HFFc6 (cell line): ENCODE results near the gene PNPLA5. TPM values are rescaled to one million over a fixed set of nuclear protein-coding genes. Genes with fewer than 3 reads are reported as not detected.
"Not testable (repeated sequence)": the region's sequence is repeated elsewhere in the genome, so short reads cannot be mapped to it uniquely, and the experiment has no call there.

Experiments used
- DNase-seq: peaks from one replicate; pipeline ENCODE4 v3.0.0-alpha.2; 2018
- H3K27ac Mint-ChIP-seq: 2 replicates; pipeline ENCODE4 v1.8.0; 2020; ENCODE audit warnings: mild to moderate bottlenecking, mixed read lengths
- H3K27me3 Mint-ChIP-seq: 2 replicates; pipeline ENCODE4 v1.8.0; 2021; ENCODE audit warnings: mild to moderate bottlenecking, moderate library complexity, mixed read lengths; ENCODE audit not compliant: insufficient read depth
- H3K36me3 Mint-ChIP-seq: 2 replicates; pipeline ENCODE4 v1.8.0; 2021; ENCODE audit warnings: low read depth, mixed read lengths
- H3K4me1 Mint-ChIP-seq: 2 replicates; pipeline ENCODE4 v1.8.0; 2020; ENCODE audit warnings: low read depth, mixed read lengths
- H3K4me3 Mint-ChIP-seq: 2 replicates; pipeline ENCODE4 v1.8.0; 2020; ENCODE audit warnings: mild to moderate bottlenecking, moderate library complexity, mixed read lengths
- H3K9me3 Mint-ChIP-seq: 2 replicates; pipeline ENCODE4 v1.8.0; 2020; ENCODE audit warnings: mild to moderate bottlenecking, mixed read lengths
- total RNA-seq, 6 experiments: library from RNA; stranded (reverse); fragmentation: NEBNext Ultra II Directional; extraction: Animal tissue kit (Norgen Biotek cat#: 25700); gene quantifications; 2 replicates in 1 of 6; 3 replicates in 5 of 6; pipeline ENCODE4 v1.2.3, GENCODE V29; 2021
- TF ChIP-seq, protein P1 (sequence below): fragments of 200-600 bp; sonication (generic); IDR thresholded peaks from 2 replicates; pipeline ENCODE4 v1.5.0; 2021; ENCODE audit warnings: antibody characterized with exemption, mild to moderate bottlenecking

The PNPLA5 gene
- total RNA-seq, 6 experiments from 2014 or later, result not detected

DNA sequence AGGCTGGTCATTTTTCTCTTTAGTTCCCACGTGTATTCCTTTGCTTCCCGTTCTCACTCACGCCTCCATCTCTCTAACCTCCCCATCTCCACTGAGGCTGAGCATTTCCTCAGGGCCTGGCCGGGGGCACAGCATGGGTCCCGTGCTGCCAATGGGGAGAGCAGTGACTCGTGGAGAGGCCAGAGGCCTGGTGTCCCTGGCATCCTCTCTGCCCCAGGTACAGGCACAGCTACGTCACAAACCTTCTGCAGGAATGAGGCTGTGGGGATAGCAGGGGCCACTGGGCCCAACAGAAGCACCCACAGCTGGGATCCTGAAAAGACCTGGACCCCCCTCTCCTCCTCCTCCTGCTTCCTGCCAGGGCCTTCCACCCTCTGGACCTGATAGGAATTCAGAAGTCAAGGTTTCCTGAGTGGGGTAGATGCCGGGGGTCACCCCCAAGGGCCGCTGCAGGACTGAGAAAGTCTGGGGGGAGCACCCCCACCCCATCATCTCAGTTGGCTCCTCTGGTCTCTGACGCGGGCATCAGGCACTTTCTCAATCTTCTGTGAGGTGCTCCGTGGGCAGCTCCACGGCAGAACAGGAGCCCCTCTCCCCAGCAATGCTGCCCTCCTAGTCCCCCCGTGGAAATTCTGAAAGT, 11.8 kb downstream of the PNPLA5 start:
- peaks cover 21% of the 10 kb centered on the region for H3K27me3 Mint-ChIP-seq
- 0 out of 2 replicates have a peak, but pooled peaks cover 5% of the 10 kb centered on the region for H3K4me1 Mint-ChIP-seq

DNA sequence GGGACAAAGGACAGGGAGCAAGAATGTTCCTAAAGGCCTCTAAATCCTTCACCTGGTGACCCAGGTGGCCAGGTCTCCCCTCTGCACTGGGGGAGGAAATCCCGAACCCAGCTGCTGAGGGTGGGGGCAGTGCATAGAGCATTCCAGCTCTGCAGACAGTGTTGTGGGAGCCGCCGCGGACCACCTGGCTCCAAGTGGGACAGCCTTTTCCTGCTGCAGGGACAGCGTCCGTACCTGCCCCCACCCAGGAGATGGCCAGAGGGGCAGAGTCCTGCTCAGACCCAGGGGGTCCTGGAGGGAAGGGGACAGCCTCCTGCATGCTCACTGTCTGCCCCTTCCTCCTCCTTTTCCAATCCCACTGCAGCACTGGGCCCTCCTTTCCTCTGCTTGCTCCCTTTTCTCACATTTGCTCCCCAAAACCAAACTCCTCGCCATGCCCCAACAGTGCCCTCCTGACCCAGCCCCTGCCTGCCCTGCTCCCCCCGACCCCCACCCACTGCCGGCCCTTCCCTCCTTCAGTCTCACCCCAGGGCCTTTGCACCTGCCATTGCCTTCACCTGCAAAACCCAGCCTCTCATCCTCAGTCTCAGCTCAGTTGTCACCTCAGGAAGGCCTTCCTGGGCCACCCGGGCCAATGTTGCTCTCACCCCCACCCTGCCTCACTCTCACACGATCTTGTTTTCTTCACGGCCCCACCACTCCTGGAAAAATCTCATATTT, 12.8 kb downstream of the PNPLA5 start:
- H3K27ac Mint-ChIP-seq, result no peak overlapping the region
- H3K4me1 Mint-ChIP-seq, result 0 out of 2 replicates have a peak, but pooled peaks cover 5% of the 10 kb centered on the region
- peaks cover 27% of the 10 kb centered on the region for H3K27me3 Mint-ChIP-seq

More for the DNA sequence above, 11.8 kb downstream of the PNPLA5 start:
- Mint-ChIP-seq H3K27ac (no peak overlapping the region), H3K4me3 (no peak overlapping the region), H3K36me3 (no peaks in the 10 kb centered on the region), H3K9me3 (peaks cover 5% of the 10 kb centered on the region; the same call in 1 of the 2 replicates)
- TF ChIP-seq, protein P1, sequence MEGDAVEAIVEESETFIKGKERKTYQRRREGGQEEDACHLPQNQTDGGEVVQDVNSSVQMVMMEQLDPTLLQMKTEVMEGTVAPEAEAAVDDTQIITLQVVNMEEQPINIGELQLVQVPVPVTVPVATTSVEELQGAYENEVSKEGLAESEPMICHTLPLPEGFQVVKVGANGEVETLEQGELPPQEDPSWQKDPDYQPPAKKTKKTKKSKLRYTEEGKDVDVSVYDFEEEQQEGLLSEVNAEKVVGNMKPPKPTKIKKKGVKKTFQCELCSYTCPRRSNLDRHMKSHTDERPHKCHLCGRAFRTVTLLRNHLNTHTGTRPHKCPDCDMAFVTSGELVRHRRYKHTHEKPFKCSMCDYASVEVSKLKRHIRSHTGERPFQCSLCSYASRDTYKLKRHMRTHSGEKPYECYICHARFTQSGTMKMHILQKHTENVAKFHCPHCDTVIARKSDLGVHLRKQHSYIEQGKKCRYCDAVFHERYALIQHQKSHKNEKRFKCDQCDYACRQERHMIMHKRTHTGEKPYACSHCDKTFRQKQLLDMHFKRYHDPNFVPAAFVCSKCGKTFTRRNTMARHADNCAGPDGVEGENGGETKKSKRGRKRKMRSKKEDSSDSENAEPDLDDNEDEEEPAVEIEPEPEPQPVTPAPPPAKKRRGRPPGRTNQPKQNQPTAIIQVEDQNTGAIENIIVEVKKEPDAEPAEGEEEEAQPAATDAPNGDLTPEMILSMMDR, result no peak
- no peak for DNase-seq

DNA sequence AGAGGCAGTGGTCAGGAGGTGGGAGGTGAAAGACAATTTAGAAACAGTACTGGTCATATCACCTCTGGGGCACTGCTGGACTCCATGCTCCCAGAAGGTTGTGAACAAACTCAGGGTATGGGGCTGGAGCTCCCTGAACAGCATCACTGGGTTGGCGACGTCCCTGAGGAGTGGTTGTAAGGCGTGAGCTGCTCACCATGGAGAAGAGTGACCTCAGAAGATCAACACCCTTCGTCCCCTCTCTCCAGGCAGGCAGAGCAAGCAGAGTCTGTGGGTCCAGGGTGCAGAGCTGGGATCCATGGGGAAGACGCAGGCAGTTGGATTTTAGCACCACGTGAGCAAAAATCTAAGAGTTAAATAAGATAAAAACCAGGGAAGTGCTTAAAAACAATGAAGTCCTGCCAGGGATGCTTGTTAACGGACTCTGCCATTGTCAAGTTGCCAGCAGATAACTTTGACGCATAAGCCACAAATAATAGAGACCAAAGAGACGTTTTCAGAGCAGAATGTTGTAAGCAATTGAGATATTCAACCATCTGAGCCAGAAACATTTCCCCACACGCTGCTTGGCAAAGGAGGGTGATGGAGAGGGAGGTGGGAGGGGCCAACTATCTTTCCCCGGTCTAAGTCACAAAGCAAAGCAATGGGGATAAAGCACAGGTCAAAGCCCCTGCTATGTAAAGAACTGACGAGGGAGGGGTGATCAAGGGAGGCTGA, 13.6 kb downstream of the PNPLA5 start:
- peaks cover 27% of the 10 kb centered on the region for H3K27me3 Mint-ChIP-seq
- H3K9me3 Mint-ChIP-seq, result peaks cover 5% of the 10 kb centered on the region; the same call in 1 of the 2 replicates
- 0 out of 2 replicates have a peak, but pooled peaks cover 5% of the 10 kb centered on the region for H3K4me1 Mint-ChIP-seq
- no peaks in the 10 kb centered on the region for H3K36me3 Mint-ChIP-seq
- TF ChIP-seq, protein P1, result no peak
- no peak overlapping the region for H3K27ac Mint-ChIP-seq
- no peak overlapping the region for H3K4me3 Mint-ChIP-seq
- no peak for DNase-seq

More for the DNA sequence above, 12.8 kb downstream of the PNPLA5 start:
- TF ChIP-seq, protein P1, result no peak
- Mint-ChIP-seq H3K9me3 (peaks cover 5% of the 10 kb centered on the region; the same call in 1 of the 2 replicates), H3K36me3 (no peaks in the 10 kb centered on the region), H3K4me3 (no peak overlapping the region)
- no peak for DNase-seq

DNA sequence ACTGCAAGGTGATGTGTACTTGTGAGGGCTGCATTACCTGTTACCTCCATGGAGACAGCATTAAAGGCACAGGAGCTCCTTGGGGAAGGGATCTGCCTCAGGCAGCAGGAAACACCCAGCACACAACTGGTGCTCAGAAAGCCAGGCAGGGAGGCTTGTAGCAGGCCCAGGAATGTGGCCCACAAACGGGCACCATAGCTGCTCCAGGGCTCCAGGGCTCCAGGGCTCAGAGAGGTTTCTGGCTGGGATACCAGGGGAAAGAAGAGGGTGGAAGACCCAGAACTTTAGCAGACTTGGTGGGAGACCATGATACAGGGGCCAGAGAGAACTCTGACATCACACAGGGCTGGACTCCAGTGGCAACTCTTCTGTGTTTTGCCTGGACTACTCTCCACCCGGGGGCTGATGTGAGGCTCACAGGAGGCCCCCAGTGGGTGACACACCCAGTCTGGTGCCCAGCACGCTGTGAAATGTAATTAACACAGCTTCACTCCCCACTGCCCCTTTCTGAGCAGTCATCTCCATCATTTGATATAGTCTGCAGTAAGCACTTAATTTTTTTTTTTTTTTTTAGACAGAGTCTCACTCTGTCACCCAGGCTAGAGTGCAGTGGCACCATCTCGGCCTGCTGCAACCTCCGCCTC, 14.8 kb downstream of the PNPLA5 start:
- no peaks in the 10 kb centered on the region for H3K36me3 Mint-ChIP-seq
- no peak for DNase-seq
- no peak overlapping the region for H3K27ac Mint-ChIP-seq
- no peaks in the 10 kb centered on the region for H3K4me1 Mint-ChIP-seq
- peaks cover 27% of the 10 kb centered on the region for H3K27me3 Mint-ChIP-seq
- TF ChIP-seq, protein P1, result no peak
- no peaks in the 10 kb centered on the region for H3K9me3 Mint-ChIP-seq
- no peak overlapping the region for H3K4me3 Mint-ChIP-seq

DNA sequence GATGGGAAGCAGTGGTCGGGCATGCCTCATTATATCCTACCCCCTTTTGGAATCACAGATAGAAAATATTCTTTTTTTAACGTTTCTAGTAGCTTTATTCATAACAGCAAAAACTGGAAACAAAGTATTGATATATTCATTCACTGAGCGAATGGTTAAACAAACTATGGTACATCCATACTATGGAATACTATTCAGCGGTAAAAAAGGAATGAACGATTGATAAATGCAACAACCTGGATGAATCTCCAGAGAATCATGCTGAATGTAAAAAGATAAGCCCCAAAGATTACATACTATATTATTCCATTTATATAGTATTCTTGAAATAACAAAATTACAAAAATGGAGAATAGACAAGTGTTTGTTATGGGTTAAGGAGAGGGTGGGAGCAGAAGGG, 22.0 kb downstream of the PNPLA5 start:
- TF ChIP-seq, protein P1, result no peak
- Mint-ChIP-seq H3K27me3 (peaks cover 4% of the 10 kb centered on the region), H3K36me3 (no peaks in the 10 kb centered on the region), H3K4me3 (no peak overlapping the region), H3K9me3 (no peaks in the 10 kb centered on the region), H3K4me1 (no peaks in the 10 kb centered on the region), H3K27ac (no peak overlapping the region)
- DNase-seq, result no peak

DNA sequence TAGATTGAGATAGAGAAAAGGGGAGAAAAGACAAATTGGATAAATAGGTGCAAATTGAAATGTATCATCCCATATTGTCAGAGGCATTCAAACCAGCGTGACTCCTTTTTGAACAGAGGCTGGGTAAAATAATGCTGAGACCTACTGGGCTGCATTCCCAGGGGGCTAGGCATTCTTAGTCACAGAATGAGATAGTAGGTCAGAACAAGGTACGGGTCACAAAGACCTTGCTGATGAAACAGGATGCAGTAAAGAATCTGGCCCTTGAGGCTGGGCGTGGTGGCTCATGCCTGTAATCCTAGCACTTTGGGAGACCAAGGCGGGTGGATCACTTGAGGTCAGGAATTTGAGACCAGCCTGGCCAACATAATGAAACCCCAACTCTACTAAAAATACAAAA, 22.8 kb downstream of the PNPLA5 start:
- H3K9me3 Mint-ChIP-seq, DNase-seq, H3K4me3 Mint-ChIP-seq, H3K27me3 Mint-ChIP-seq, H3K27ac Mint-ChIP-seq, H3K4me1 Mint-ChIP-seq, H3K36me3 Mint-ChIP-seq: not testable (repeated sequence)
